HFF-Myc (cell line): ENCODE measurements around the gene KIF23.
A peak's percentile ranks its signal among the peaks of the same experiment; 100 is the strongest.

Source experiments
- DNase-seq: peaks from one replicate; pipeline ENCODE4 v3.0.0-alpha.2; 2011; ENCODE audit warnings: low read depth; ENCODE audit errors: extremely low read depth
- H3K4me3 ChIP-seq: replicated peaks from 2 replicates; pipeline ENCODE4 v1.5.1; 2011; ENCODE audit warnings: low read depth, mild to moderate bottlenecking, control low read depth, low read length
- TF ChIP-seq, protein P1 (sequence below): IDR thresholded peaks from 2 replicates; pipeline ENCODE4 v1.5.1; 2012; ENCODE audit warnings: mild to moderate bottlenecking, low read depth, low read length, control low read depth; ENCODE audit errors: missing control alignments

Gene KIF23

DNA sequence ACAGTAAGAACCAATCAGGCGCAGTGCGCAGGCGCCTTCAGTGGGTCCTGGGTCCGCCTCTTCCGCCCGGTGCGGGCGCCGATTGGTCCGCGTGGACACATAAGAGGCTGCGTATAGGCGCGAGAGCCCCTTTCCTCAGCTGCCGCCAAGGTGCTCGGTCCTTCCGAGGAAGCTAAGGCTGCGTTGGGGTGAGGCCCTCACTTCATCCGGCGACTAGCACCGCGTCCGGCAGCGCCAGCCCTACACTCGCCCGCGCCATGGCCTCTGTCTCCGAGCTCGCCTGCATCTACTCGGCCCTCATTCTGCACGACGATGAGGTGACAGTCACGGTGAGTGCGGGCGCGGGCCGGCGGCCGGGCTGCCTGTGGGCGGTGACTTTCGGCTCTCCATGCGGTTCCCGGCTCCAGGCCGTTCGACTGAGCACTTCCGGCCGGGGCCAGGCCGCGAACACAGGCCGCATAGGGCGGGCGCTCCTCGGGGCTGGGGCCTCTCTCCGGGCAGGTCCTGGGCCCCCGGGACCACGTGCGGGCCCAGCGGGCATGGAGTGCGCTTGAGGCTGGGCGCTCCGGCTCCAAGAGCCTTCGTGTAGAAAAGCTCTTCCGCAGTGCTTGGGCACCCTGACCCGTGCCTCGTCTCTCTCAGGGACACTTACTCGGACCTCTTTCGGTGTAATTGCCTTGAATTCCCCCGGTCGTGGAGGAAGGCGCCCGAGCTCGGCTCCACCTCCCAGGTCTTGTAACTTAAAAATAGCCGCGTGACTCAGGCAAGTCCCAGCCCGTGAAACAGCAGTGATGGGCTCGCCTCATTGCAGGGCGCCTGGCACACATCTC, 38.8 kb downstream of the KIF23 start, which contains the start of gene RPLP1:
TSS of gene RPLP1 (plus strand) at position 127 of the 830 bp plus-strand sequence. CDS start at position 258, 131 bp downstream.
- H3K4me3 ChIP-seq: peak within 1 kb of the TSS; percentile 75
- DNase-seq: peak; percentile 90
- TF ChIP-seq, protein P1, sequence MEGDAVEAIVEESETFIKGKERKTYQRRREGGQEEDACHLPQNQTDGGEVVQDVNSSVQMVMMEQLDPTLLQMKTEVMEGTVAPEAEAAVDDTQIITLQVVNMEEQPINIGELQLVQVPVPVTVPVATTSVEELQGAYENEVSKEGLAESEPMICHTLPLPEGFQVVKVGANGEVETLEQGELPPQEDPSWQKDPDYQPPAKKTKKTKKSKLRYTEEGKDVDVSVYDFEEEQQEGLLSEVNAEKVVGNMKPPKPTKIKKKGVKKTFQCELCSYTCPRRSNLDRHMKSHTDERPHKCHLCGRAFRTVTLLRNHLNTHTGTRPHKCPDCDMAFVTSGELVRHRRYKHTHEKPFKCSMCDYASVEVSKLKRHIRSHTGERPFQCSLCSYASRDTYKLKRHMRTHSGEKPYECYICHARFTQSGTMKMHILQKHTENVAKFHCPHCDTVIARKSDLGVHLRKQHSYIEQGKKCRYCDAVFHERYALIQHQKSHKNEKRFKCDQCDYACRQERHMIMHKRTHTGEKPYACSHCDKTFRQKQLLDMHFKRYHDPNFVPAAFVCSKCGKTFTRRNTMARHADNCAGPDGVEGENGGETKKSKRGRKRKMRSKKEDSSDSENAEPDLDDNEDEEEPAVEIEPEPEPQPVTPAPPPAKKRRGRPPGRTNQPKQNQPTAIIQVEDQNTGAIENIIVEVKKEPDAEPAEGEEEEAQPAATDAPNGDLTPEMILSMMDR: no peak

DNA sequence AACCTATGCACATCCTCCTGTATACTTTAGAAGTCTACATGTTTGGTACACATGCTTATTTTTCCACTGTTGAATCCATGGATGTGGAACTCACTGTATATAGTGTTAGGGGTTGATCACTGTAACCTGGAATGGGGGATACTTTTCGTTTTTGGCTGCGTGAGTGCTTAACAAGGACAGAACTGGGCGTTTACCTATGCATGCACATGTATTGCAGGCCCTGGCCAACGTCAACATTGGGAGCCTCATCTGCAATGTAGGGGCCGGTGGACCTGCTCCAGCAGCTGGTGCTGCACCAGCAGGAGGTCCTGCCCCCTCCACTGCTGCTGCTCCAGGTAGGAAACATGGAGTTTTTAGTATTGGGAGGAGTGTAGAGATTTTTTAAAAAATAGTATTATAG, 40.8 kb downstream of the KIF23 start:
- DNase-seq: no peak
- H3K4me3 ChIP-seq: peak overlapping the region; percentile 75
- TF ChIP-seq, protein P1: no peak

DNA sequence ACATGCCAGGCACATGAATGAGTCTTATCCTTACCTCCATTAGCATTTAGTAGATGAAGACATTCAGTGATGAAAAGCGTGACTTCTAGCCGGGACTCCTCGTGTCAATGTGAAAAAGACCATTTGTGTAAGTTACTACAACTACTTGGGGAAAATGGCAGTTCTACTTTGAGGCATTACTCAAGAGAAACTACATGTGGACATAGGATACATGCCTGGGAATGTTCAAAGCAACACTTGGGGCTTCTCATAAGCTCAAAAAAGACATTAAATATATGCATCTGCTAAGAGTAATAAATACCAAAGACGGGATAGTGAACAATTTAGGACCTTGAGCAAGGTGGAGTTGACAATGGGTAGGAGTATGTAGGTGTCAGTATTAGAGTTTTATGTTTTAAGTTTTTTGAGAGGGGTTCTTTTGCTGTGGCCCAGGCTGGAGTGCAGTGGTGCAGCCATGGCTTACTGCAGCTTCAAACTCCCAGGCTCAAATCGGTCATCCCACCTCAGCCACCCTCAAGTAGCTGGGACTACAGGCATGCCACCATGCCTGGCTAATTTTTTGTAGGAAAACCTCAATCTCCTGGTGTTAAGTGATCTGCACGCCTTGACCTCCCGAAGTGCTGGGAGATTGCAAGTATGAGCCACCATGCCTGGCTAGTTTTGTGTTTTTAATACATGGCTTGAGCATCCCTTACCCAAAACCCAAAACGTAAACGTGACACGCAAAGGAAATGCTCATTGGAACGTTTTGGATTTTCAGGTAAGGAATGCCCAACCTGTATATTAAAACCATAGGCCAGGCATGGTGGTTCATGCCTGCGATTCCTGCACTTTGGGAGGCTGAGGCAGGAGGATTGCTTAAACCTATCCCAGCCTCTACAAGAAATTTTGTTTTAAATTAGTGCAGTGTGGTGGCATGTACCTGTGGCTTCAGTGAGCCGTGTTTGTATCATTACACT, 42.3 kb downstream of the KIF23 start:
- TF ChIP-seq, protein P1: no peak
- H3K4me3 ChIP-seq: no peak overlapping the region
- no peak for DNase-seq

DNA sequence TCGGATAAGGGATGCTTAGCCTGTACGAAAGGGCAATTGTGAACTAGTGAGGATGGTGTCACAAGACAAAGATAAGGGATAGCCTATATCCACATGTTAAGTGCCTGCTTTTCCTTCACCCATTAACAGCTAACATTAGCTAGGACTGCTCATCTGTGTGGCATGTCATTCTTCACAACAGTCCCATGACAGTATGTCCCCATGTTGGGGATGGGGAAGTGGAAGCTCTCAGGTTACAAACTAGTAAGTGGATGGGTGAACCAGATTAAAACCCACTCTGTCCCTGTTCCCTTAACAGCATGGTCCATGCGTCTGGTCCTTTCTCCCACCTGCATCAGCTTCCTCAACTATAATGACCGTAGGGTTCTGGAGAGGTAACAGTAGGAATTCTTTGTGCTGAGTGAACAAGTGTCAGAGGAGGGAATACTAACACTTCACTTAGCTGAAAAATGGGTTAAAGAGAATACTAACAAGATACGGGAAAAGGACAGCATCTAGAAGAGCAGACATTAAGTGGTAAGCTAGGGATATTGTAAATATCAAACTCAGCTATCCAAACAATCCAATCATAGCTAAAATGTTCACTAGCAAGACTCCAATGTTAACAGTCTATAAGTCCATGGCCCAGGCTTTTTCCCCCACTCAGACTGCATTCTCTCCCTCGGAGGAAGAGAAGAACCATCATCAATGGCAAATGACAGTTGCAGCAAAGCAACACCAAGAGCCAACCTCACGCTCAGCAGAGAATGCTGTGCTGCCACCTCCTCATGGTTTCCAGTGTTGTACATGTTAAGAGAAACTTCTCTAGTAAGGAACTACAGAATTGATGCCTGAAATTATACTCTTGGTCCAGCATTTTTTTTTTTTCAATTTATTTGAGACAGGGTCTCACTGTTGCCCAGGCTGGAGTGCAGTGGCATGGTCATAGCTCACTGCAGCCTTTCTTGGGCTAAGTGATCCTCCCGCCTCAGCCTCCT, 43.4 kb downstream of the KIF23 start:
- no peak for DNase-seq
- TF ChIP-seq, protein P1: no peak
- H3K4me3 ChIP-seq: no peak overlapping the region

DNA sequence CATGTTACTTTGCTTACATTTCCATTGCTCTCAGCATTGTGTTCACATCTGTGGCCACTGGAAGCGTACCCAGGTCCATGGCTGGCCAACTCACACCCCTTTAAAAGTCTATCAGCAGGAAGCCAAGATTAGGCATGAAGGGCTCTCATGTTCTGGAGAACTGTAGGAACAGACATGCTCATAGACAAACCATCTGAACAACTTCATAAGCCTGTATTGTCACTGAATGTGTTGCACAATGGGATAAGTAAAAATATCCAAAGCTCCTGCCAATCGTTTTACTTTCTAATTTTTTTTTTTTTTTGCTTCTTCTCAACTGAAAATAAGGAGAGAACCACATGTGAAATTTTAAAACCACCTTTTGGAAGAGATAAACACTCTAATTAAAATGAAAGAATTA, 44.9 kb downstream of the KIF23 start:
- TF ChIP-seq, protein P1: no peak
- no peak for DNase-seq
- H3K4me3 ChIP-seq: no peak overlapping the region

DNA sequence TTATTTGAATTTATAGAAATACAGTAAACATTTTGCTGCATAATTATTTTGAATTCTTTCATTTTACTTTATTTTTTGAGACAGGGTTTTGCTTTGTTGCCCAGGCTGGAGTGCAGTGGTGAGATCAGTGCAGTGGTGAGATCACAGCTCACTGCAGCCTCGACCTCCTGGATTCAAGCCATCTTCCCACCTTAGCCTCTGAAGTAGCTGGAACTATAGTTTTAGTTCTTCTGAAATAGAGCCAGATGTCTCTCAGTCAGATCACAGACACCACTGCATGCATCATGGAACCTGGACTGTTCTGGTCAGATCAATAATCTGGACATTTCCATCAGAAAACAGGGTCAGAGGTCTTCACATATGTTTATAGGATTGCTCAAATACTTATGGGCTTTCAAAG, 46.3 kb downstream of the KIF23 start:
- DNase-seq: no peak
- no peak overlapping the region for H3K4me3 ChIP-seq
- TF ChIP-seq, protein P1: no peak
